Breast epithelium (tissue), 4 donors: ENCODE data around the gene GPBP1L1. TPM values are rescaled to one million over a fixed set of nuclear protein-coding genes. Genes with fewer than 3 reads are reported as not detected.
"Not testable (repeated sequence)": the region's sequence is repeated elsewhere in the genome, so short reads cannot be mapped to it uniquely, and the experiment has no call there.

Source experiments
- DNase-seq, 2 donors: peaks; one replicate each; pipeline ENCODE4 v3.0.0-alpha.2; 2019; ENCODE audit warnings: low spot score in 2 of 2
- H3K27ac ChIP-seq, 2 donors: fragments of 200-600 bp; sonication (generic) in 1 of 2; one replicate each; pipeline ENCODE4 v1.5.1; 2016 to 2019; ENCODE audit warnings: mild to moderate bottlenecking in 1 of 2
- H3K27me3 ChIP-seq, 2 donors: fragments of 200-600 bp; sonication (generic) in 1 of 2; one replicate each; pipeline versions ENCODE4 v1.5.1 to v1.6.0; 2017 to 2019; ENCODE audit warnings: control low read depth in 1 of 2, mild to moderate bottlenecking in 1 of 2
- H3K36me3 ChIP-seq: fragments of 200-600 bp; one replicate; pipeline ENCODE4 v1.5.1; 2019
- H3K4me1 ChIP-seq, 2 donors: fragments of 200-600 bp; sonication (generic); one replicate each; pipeline ENCODE4 v1.5.1; 2016 to 2019; ENCODE audit warnings: control low read depth in 1 of 2
- H3K4me3 ChIP-seq, 3 donors: fragments of 200-600 bp; sonication (generic); 1 replicate in 2 of 3; 2 replicates in 1 of 3; pipeline ENCODE4 v1.5.1; 2016 to 2019; ENCODE audit warnings: mild to moderate bottlenecking in 3 of 3, moderate library complexity in 2 of 3
- H3K9me3 ChIP-seq, 2 donors: fragments of 200-600 bp; sonication (generic) in 1 of 2; one replicate each; pipeline ENCODE4 v1.5.1; 2016 to 2019; ENCODE audit warnings: control low read depth in 1 of 2
- CTCF ChIP-seq, 3 donors: fragments of 450-650 bp; IDR thresholded peaks; one replicate each; pipeline ENCODE4 v1.5.1; 2016 to 2017; ENCODE audit warnings: antibody characterized with exemption in 3 of 3, mild to moderate bottlenecking in 3 of 3, moderate library complexity in 3 of 3
- POLR2A ChIP-seq: fragments of 450-650 bp; IDR thresholded peaks from one replicate; pipeline ENCODE4 v1.6.1; 2016; ENCODE audit warnings: antibody characterized with exemption, mild to moderate bottlenecking, moderate library complexity
- POLR2AphosphoS5 ChIP-seq, 3 donors: sonication (generic); formaldehyde crosslinking; IDR thresholded peaks; one replicate each; pipeline ENCODE4 v1.6.1; 2017; ENCODE audit warnings: antibody characterized with exemption in 3 of 3
- intact Hi-C: fragments of 100-400 bp; cut with DNase I; formaldehyde crosslinking; loops from one replicate; pipeline ENCODE4 v1.15.1; 2023; ENCODE audit warnings: low total_unique reads
- total RNA-seq, 3 donors: library from RNA; depleted of rRNA; stranded (reverse); fragments of >200 nt; gene quantifications; one replicate each; pipeline ENCODE4 v1.1.0, GENCODE V29; 2016

Gene GPBP1L1
- total RNA-seq, 3 donors from 2014 or later = 103 to 195 (median 114) TPM

GRCh38 chr1:45678489-45678888 lies 7.8 kb downstream of the GPBP1L1 start:
- H3K36me3 ChIP-seq = no peaks in the 10 kb centered on the region
- peak overlapping the region in 1 of 2 donors; percentile 14 for H3K27ac ChIP-seq
- H3K4me3 ChIP-seq = no peak overlapping the region
- TF ChIP-seq CTCF (IDR thresholded peaks at IDR 0.05) (no peak), POLR2A (no peak), POLR2AphosphoS5 (IDR thresholded peaks at IDR 0.05) (no peak)
- no peak for DNase-seq
- no peaks in the 10 kb centered on the region for H3K9me3 ChIP-seq
- intact Hi-C loops = no loop called here
- H3K4me1 ChIP-seq = peaks cover 0 to 8% of the 10 kb centered on the region in 2 donors
- H3K27me3 ChIP-seq = no peaks in the 10 kb centered on the region

- no peak for TF ChIP-seq POLR2A
- no peak for TF ChIP-seq POLR2AphosphoS5 (IDR thresholded peaks at IDR 0.05)
- no peak for TF ChIP-seq CTCF (IDR thresholded peaks at IDR 0.05)
- no peaks in the 10 kb centered on the region for H3K36me3 ChIP-seq
- H3K27me3 ChIP-seq = no peaks in the 10 kb centered on the region
- no peak overlapping the region for H3K27ac ChIP-seq
- no peak overlapping the region for H3K4me3 ChIP-seq
- peaks cover 0 to 8% of the 10 kb centered on the region in 2 donors for H3K4me1 ChIP-seq
- no peaks in the 10 kb centered on the region for H3K9me3 ChIP-seq
- intact Hi-C loops = no loop called here
- DNase-seq = no peak
Observed at GRCh38 chr1:45677751-45678245, 8.5 kb downstream of the GPBP1L1 start.

GRCh38 chr1:45676553-45676952 lies 9.8 kb downstream of the GPBP1L1 start:
- H3K4me1 ChIP-seq, H3K4me3 ChIP-seq, DNase-seq, H3K27me3 ChIP-seq, intact Hi-C loops, H3K27ac ChIP-seq, H3K36me3 ChIP-seq, H3K9me3 ChIP-seq: not testable (repeated sequence)

GRCh38 chr1:45674478-45674877 lies 11.9 kb downstream of the GPBP1L1 start:
- no peak for DNase-seq
- intact Hi-C loops = no loop called here
- TF ChIP-seq CTCF (IDR thresholded peaks at IDR 0.05) (no peak), POLR2A (no peak), POLR2AphosphoS5 (IDR thresholded peaks at IDR 0.05) (no peak)
- H3K9me3 ChIP-seq = no peaks in the 10 kb centered on the region
- no peak overlapping the region for H3K27ac ChIP-seq
- H3K4me3 ChIP-seq = no peak overlapping the region
- H3K27me3 ChIP-seq = no peaks in the 10 kb centered on the region
- peaks cover 0 to 8% of the 10 kb centered on the region in 2 donors for H3K4me1 ChIP-seq
- H3K36me3 ChIP-seq = no peaks in the 10 kb centered on the region

- Histone ChIP-seq H3K9me3 (no peaks in the 10 kb centered on the region), H3K4me1 (peaks cover 0 to 2% of the 10 kb centered on the region in 2 donors), H3K27ac (no peak overlapping the region), H3K27me3 (no peaks in the 10 kb centered on the region), H3K4me3 (no peak overlapping the region), H3K36me3 (no peaks in the 10 kb centered on the region)
- DNase-seq = no peak
- no peak for TF ChIP-seq POLR2AphosphoS5 (IDR thresholded peaks at IDR 0.05)
- TF ChIP-seq CTCF (IDR thresholded peaks at IDR 0.05) = no peak
- no peak for TF ChIP-seq POLR2A
- intact Hi-C loops = no loop called here
Observed at GRCh38 chr1:45673956-45674355, 12.4 kb downstream of the GPBP1L1 start.
